PC-9 (cell line): ENCODE results near the gene FNDC11. TPM values are rescaled to one million over a fixed set of nuclear protein-coding genes. Genes with fewer than 3 reads are reported as not detected.

Source experiments
- BruUV-seq: library from RNA; stranded (reverse); fragments of 400-500 nt; replicated peaks from 2 replicates; lab custom pipeline; 2021; lab: Mats Ljungman, UMichigan
- CTCF ChIA-PET: fragments of 300-600 bp; sonication (Branson Sonifier 250); formaldehyde crosslinking; loops from one replicate; lab custom pipeline; 2022; ENCODE audit warnings: antibody characterized with exemption; lab: Charles Lee
- POLR2A ChIA-PET: fragments of 300-600 bp; sonication (Branson Sonifier 250); formaldehyde crosslinking; loops from one replicate; lab custom pipeline; 2022; ENCODE audit warnings: antibody characterized with exemption; ENCODE audit not compliant: unreplicated experiment; lab: Charles Lee
- DNase-seq, 2 experiments: peaks; one replicate each; pipeline versions ENCODE4 v3.0.0 to v3.0.0-alpha.2; 2015 to 2022; ENCODE audit warnings: mixed read lengths in 1 of 2
- H2AFZ ChIP-seq: fragments of 200-600 bp; sonication (generic); 2 replicates; pipeline ENCODE4 v1.8.1; 2017; ENCODE audit warnings: antibody characterized with exemption
- H3F3A ChIP-seq: fragments of 200-600 bp; sonication (generic); 2 replicates; pipeline ENCODE4 v1.8.1; 2017; ENCODE audit warnings: antibody characterized with exemption, mild to moderate bottlenecking, low read depth; ENCODE audit not compliant: insufficient read depth
- H3K27ac ChIP-seq: fragments of 200-600 bp; sonication (generic); 2 replicates; pipeline ENCODE4 v1.6.1; 2016; ENCODE audit warnings: mixed run types
- H3K27me3 ChIP-seq: fragments of 200-600 bp; sonication (generic); 2 replicates; pipeline ENCODE4 v1.6.1; 2016; ENCODE audit warnings: low read depth, mixed run types; ENCODE audit not compliant: insufficient read depth
- H3K36me3 ChIP-seq: fragments of 200-600 bp; sonication (generic); 2 replicates; pipeline ENCODE4 v1.6.1; 2016; ENCODE audit warnings: low read depth, mixed run types
- H3K4me1 ChIP-seq: fragments of 200-600 bp; sonication (generic); replicated peaks from 2 replicates; pipeline ENCODE4 v1.6.1; 2016; ENCODE audit warnings: mixed run types; ENCODE audit not compliant: insufficient read depth
- H3K4me2 ChIP-seq: fragments of 200-600 bp; sonication (generic); 2 replicates; pipeline ENCODE4 v1.6.1; 2017; ENCODE audit warnings: mixed run types
- H3K4me3 ChIP-seq: fragments of 200-600 bp; sonication (generic); 2 replicates; pipeline ENCODE4 v1.6.1; 2016; ENCODE audit warnings: mixed run types
- H3K79me2 ChIP-seq: fragments of 200-600 bp; sonication (generic); 2 replicates; pipeline ENCODE4 v1.6.1; 2017; ENCODE audit warnings: low read depth, mixed run types
- H3K9me2 ChIP-seq: fragments of 200-600 bp; sonication (generic); 2 replicates; pipeline ENCODE4 v1.8.1; 2017; ENCODE audit warnings: mild to moderate bottlenecking; ENCODE audit not compliant: insufficient read depth
- H3K9me3 ChIP-seq: fragments of 200-600 bp; sonication (generic); 2 replicates; pipeline ENCODE4 v1.8.1; 2016; ENCODE audit warnings: low read depth; ENCODE audit not compliant: insufficient read depth
- H4K20me1 ChIP-seq: fragments of 200-600 bp; sonication (generic); 2 replicates; pipeline ENCODE4 v1.8.1; 2017; ENCODE audit not compliant: insufficient read depth
- EZH2 ChIP-seq: fragments of 200-600 bp; sonication (generic); IDR thresholded peaks from 2 replicates; pipeline ENCODE4 v1.8.0; 2017; ENCODE audit warnings: antibody characterized with exemption, low read depth
- intact Hi-C: fragments of 100-400 bp; cut with micrococcal nuclease; formaldehyde crosslinking; loops from one replicate; pipeline ENCODE4 v1.10.0; 2022; ENCODE audit not compliant: unreplicated experiment
- total RNA-seq: library from RNA; stranded (reverse); gene quantifications from 2 replicates; pipeline ENCODE4 v1.2.3, GENCODE V29; 2021
- TF ChIP-seq, protein P1 (sequence below): fragments of 200-600 bp; sonication (generic); conservative IDR thresholded peaks from 2 replicates; pipeline ENCODE4 v1.6.1; 2017; ENCODE audit warnings: mixed run types, antibody characterized with exemption, mild to moderate bottlenecking, moderate library complexity

Gene FNDC11
- total RNA-seq, 1 experiment from 2014 or later, result 7.7 TPM

DNA sequence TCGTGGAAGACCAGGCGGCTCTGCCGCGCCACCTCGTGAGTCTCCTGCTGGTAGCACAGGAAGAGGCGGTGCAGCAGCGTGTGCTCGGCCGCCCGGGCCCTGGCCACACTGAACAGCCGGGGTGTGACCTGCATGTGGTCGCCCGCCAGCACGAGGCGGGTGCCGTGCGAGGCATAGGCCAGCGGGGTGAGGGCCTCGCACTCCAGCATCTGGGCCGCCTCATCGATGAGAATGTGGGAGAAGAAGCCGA is 13.1 kb downstream of the FNDC11 start:
- no peaks in the 10 kb centered on the region for H3K9me3 ChIP-seq
- no peaks in the 10 kb centered on the region for H3K79me2 ChIP-seq
- H3K4me2 ChIP-seq, result no peak overlapping the region
- BruUV-seq, result no TSS peak
- H3K27ac ChIP-seq, result no peak overlapping the region
- H3K4me1 ChIP-seq, result no peaks in the 10 kb centered on the region
- CTCF ChIA-PET, result interaction anchor here (0.7 kb wide), 2 partner anchors 297 to 537 kb away, joined by 4 to 6 read pairs; no protein-coding TSS in a partner anchor
- no peaks in the 10 kb centered on the region for H3K27me3 ChIP-seq
- H3K9me2 ChIP-seq, result no peaks in the 10 kb centered on the region
- no peak overlapping the region for H2AFZ ChIP-seq
- TF ChIP-seq, protein P1, sequence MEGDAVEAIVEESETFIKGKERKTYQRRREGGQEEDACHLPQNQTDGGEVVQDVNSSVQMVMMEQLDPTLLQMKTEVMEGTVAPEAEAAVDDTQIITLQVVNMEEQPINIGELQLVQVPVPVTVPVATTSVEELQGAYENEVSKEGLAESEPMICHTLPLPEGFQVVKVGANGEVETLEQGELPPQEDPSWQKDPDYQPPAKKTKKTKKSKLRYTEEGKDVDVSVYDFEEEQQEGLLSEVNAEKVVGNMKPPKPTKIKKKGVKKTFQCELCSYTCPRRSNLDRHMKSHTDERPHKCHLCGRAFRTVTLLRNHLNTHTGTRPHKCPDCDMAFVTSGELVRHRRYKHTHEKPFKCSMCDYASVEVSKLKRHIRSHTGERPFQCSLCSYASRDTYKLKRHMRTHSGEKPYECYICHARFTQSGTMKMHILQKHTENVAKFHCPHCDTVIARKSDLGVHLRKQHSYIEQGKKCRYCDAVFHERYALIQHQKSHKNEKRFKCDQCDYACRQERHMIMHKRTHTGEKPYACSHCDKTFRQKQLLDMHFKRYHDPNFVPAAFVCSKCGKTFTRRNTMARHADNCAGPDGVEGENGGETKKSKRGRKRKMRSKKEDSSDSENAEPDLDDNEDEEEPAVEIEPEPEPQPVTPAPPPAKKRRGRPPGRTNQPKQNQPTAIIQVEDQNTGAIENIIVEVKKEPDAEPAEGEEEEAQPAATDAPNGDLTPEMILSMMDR, result no peak
- TF ChIP-seq EZH2, result no peak
- peaks cover 3% of the 10 kb centered on the region; the same call in 1 of the 2 replicates for H3F3A ChIP-seq
- no peak for DNase-seq
- no peaks in the 10 kb centered on the region for H4K20me1 ChIP-seq
- H3K36me3 ChIP-seq, result no peaks in the 10 kb centered on the region
- no peak overlapping the region for H3K4me3 ChIP-seq
- intact Hi-C loops, result no loop called here
- POLR2A ChIA-PET, result no interaction called here

DNA sequence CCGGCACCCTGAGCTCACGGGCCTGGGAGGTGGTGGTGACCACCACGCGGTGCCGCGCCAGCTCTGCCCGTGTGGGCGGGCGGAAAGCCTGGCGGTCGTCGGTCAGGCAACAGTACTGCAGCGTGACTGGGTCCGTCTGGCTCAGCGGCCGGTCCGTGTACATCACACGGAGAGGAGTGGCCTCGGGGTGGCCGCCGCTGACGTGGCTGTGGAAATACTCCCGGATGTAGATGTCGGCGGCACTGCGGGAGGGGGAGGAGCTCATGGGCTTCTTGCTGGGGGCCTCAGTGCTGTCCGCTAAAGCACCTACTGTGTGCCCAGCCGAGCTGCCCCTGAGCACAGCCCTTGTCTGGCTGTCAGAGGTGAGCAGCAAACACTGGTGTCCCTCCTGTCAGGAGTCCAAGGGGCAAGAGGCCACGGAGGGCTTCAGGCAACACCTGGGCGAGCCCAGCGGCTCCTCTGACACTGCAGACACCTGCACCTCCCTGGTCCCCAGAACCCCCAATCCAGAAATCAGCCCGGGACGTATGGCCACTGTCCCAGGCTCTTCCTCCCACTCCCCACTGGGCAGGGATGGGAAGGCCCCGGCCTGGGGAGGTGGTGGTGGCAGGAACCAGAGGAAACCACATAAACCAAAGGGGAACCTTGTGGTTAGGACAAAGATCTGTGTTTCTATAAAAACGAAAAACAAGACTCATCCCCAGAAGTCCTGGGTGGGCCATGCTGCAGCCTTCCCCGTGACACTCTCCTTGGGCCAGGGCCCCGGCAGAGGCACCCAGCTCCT is 13.6 kb downstream of the FNDC11 start:
- no peak for DNase-seq
- no peak overlapping the region for H3K4me3 ChIP-seq
- no peak overlapping the region for H3K4me2 ChIP-seq
- ChIA-PET POLR2A (interaction anchor here (0.6 kb wide), 1 partner anchor 471 kb away, joined by 5 read pairs; no protein-coding TSS in a partner anchor), CTCF (no interaction called here)
- no peaks in the 10 kb centered on the region for H4K20me1 ChIP-seq
- H2AFZ ChIP-seq, result no peak overlapping the region
- no peaks in the 10 kb centered on the region for H3K9me2 ChIP-seq
- no peaks in the 10 kb centered on the region for H3K27me3 ChIP-seq
- H3K27ac ChIP-seq, result no peak overlapping the region
- no peaks in the 10 kb centered on the region for H3K4me1 ChIP-seq
- H3F3A ChIP-seq, result peaks cover 3% of the 10 kb centered on the region; the same call in 1 of the 2 replicates
- H3K79me2 ChIP-seq, result no peaks in the 10 kb centered on the region
- no peaks in the 10 kb centered on the region for H3K36me3 ChIP-seq
- TF ChIP-seq, protein P1, result no peak
- no peak for TF ChIP-seq EZH2
- no peaks in the 10 kb centered on the region for H3K9me3 ChIP-seq
- intact Hi-C loops, result no loop called here
- BruUV-seq, result no TSS peak

DNA sequence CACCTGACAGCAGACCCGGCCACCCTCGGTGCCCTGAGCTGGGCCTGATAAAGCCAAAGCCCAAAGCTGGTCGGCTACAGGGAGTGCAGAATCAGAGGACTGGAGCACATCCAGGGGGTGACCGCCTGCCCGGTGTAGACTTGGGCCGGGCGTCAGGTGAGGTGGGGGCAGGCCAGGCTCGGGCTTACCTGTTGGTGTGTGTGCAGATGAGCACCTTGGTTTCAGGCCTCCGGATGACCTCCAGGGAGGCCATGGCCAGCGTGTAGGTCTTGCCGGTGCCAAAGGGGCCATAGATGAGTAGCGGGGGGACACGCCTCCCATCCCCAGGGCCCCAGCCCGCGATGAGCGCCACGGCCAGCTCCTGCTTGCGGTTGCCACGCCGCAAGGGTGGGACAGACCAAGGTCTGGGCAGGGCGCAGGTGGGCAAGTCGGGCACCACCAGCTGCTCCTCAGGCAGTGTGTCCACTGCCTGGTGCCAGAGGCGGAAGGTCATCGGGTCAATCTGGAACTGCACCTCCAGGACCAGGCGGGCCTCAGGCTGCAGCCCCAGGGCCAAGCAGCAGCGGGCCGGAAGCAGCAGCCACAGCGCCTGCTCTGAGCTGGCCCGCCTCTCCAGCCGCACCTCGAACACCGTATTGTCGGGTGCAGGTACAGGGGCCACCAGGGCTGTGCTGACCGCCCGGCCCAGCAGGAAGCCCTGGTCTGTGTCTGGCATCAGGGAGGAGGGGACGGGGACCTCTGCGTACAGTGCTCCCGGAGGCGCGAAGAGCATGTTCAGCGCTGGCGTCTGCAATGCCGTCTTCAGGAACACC is 14.4 kb downstream of the FNDC11 start:
- H3K36me3 ChIP-seq, result no peaks in the 10 kb centered on the region
- no peak overlapping the region for H2AFZ ChIP-seq
- peaks cover 4% of the 10 kb centered on the region for H3K4me1 ChIP-seq
- no peaks in the 10 kb centered on the region for H3K9me2 ChIP-seq
- no peak overlapping the region for H3K27ac ChIP-seq
- 0 out of 2 replicates have a peak, but pooled peaks cover 3% of the 10 kb centered on the region for H4K20me1 ChIP-seq
- H3K9me3 ChIP-seq, result no peaks in the 10 kb centered on the region
- ChIA-PET POLR2A (interaction anchor here (0.6 kb wide), 2 partner anchors 74 to 470 kb away, joined by 3 to 5 read pairs; no protein-coding TSS in a partner anchor), CTCF (no interaction called here)
- DNase-seq, result no peak
- H3F3A ChIP-seq, result peaks cover 3% of the 10 kb centered on the region; the same call in 1 of the 2 replicates
- H3K79me2 ChIP-seq, result peaks cover 3% of the 10 kb centered on the region; the same call in 1 of the 2 replicates
- no peak overlapping the region for H3K4me2 ChIP-seq
- no peak overlapping the region for H3K4me3 ChIP-seq
- intact Hi-C loops, result no loop called here
- no TSS peak for BruUV-seq
- H3K27me3 ChIP-seq, result no peaks in the 10 kb centered on the region
- no peak for TF ChIP-seq EZH2
- TF ChIP-seq, protein P1, result no peak
